Measurements from ENCODE around the gene TXNDC11. TPM values are rescaled to one million over a fixed set of nuclear protein-coding genes. Genes with fewer than 3 reads are reported as not detected.

The TXNDC11 gene
- total RNA-seq, 2 experiments from 2014 or later, result 27.3 to 28.3 TPM

DNA sequence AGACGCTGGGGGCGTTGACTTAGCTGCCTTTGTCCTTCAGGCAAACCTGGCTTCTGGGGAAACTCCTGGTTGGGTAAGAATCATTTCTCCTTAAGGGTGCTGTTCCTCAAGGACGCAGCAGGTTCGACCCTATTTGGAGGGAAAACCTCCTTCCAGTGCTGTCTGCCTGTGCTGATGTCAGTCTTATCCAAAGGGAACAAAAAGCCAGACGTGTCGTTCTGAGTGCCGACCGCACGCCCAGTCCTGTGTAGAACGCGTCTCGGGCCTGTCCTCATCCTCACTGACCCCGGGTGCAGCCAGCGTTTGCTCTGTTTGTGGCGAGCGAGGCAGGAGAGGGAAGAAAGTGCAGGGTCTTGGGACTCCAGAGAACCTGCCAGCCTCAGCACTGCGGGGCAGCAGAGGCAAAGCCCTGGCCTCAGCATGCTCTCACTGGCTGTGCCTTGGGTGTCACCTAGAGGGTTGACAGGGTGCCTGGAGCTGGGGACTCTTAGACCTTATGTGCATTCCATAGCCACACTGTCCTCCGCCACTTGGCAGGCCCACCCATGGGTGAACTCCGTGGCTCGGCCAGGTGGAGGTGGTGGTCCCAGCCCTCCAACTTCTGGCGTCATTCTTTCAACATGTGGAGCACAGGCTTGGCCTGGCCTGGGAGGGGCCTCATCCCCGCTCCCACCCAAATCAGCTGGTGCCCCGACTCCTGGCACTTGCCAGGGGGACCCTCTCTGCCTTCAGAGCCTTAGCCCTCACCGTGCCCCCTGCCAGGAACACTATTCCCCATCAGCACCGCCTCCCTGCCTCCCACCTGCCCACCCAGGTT lies 68.4 kb downstream of the TXNDC11 start:
- DNase-seq (no peak), ATAC-seq (no peak)
- CTCF ChIA-PET, result interaction anchor here (0.7 kb wide), 2 partner anchors 41 to 301 kb away, joined by 3 read pairs; no protein-coding TSS in a partner anchor
- peaks cover 19% of the 10 kb centered on the region for H3K36me3 Mint-ChIP-seq (ENCODE audit: low read depth)
- H3K27ac Mint-ChIP-seq, result peak overlapping the region; percentile 63
- no peak overlapping the region for H3K4me3 Mint-ChIP-seq
- intact Hi-C loops (cut with DNase I, micrococcal nuclease), result loop anchor here in 1 of 2 experiments (5.0 kb wide), 1 partner anchor 648 kb away; no protein-coding TSS in a partner anchor
- POLR2A ChIA-PET, result no interaction called here
- peaks cover 86% of the 10 kb centered on the region for H3K4me1 Mint-ChIP-seq
- no peaks in the 10 kb centered on the region for H3K9me3 Mint-ChIP-seq (ENCODE audit: low read depth)
- H3K27me3 Mint-ChIP-seq, result no peaks in the 10 kb centered on the region

DNA sequence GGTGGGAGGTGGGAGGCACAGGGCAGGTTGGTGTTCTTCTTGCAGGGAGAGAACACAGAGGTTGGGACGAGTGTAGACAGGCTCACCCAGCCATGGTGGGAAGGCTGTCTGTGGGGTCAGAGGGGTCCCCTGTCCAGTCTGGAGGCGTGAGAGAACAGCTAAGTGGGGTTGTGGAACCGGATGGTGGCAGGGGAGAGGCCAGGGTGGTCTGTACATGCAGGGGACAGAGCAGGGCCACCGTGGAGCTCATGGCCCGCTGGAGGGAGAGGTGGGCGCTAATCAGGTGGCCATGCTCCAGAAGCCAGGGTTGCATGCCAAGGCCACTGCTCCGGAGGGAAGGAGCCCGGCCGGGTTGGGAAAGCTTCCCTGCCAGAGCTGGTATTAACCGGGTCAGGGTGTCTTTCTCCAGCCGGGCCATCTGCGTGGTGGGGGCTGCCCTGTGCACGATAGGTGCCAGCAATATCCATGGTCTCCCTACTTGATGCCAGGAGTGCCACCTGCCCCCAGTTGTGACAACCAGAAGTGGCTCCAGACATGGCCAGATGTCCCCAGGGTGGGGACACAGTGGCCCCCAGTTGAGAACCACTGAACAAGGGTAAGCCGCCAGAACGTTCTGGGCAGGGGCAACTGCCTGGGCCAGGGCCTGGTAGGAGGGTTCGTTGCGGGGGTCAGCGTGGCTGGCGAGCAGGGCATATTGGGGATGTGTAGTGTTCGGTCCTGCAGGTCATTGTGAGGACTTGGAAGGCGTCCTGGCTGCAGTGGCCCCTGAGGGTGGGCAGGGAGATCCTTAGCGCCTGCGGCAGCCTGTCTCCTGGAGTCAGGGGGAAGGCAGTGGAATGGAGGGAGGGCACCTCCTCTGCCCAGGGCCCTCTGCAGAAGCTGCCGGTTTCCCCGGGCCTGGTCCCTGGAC lies 69.3 kb downstream of the TXNDC11 start:
- H3K4me1 Mint-ChIP-seq, result peaks cover 79% of the 10 kb centered on the region
- H3K27me3 Mint-ChIP-seq, result no peaks in the 10 kb centered on the region
- no peaks in the 10 kb centered on the region for H3K9me3 Mint-ChIP-seq (ENCODE audit: low read depth)
- CTCF ChIA-PET, result interaction anchor here (0.7 kb wide), 1 partner anchor 141 kb away, joined by 3 read pairs; no protein-coding TSS in a partner anchor
- no peak for DNase-seq
- intact Hi-C loops (cut with DNase I, micrococcal nuclease), result loop anchor here in 1 of 2 experiments (5.0 kb wide), 1 partner anchor 649 kb away; no protein-coding TSS in a partner anchor
- POLR2A ChIA-PET, result no interaction called here
- no peak for ATAC-seq
- H3K4me3 Mint-ChIP-seq, result no peak overlapping the region
- peaks cover 11% of the 10 kb centered on the region for H3K36me3 Mint-ChIP-seq (ENCODE audit: low read depth)
- H3K27ac Mint-ChIP-seq, result peak overlapping the region; percentile 83

DNA sequence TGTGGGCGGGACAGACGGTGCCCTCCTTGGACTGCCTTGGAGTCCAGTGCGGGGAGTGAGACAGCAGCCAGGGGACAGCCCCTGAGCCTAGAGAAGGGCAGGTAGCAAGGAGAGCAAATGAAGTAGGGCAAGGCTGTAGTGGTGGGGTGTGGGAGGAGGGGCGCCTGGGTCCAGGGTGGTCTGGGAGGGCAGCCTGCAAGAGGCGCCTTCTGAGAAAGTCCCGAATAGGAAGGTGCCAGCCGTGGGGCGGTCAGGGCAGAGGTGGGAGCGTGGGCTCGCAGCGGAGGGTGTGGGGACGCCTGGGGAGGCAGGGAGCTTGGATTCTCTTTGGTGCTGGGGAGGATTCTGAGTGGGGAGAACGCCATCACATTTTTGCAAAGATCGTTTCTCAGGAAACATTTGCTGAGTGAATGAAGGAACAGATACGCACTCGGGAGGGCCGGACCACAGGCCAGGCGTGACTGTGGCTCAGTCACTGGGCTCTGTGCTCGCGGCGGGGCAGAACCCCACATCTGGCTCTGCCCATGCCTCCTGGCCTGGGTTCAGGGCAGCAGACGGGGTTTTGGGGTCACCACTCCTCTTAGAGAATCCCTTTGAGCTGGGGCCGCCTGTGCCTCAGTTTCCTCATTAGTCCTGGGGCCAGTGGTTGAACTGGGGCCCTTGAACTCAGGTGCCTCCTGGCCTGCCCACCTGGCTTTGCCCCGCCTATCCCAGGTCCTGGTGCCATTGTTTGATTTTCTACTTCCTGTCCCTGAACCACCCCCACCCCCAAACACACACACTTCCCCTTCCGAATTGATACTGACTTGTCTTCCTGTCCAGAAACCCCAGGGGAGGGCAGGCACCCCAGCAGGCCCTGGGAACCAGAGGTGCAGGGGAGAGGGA lies 70.2 kb downstream of the TXNDC11 start:
- no peaks in the 10 kb centered on the region for H3K9me3 Mint-ChIP-seq (ENCODE audit: low read depth)
- ATAC-seq (no peak), DNase-seq (peak; percentile 48)
- CTCF ChIA-PET, result interaction anchor here (0.7 kb wide), 1 partner anchor 141 kb away, joined by 3 read pairs; no protein-coding TSS in a partner anchor
- intact Hi-C loops (cut with DNase I, micrococcal nuclease), result loop anchor here in 1 of 2 experiments (5.0 kb wide), 1 partner anchor 650 kb away; no protein-coding TSS in a partner anchor
- peak overlapping the region; percentile 83 for H3K27ac Mint-ChIP-seq
- no peaks in the 10 kb centered on the region for H3K27me3 Mint-ChIP-seq
- no peak overlapping the region for H3K4me3 Mint-ChIP-seq
- POLR2A ChIA-PET, result no interaction called here
- peaks cover 4% of the 10 kb centered on the region for H3K36me3 Mint-ChIP-seq (ENCODE audit: low read depth)
- H3K4me1 Mint-ChIP-seq, result peaks cover 73% of the 10 kb centered on the region

DNA sequence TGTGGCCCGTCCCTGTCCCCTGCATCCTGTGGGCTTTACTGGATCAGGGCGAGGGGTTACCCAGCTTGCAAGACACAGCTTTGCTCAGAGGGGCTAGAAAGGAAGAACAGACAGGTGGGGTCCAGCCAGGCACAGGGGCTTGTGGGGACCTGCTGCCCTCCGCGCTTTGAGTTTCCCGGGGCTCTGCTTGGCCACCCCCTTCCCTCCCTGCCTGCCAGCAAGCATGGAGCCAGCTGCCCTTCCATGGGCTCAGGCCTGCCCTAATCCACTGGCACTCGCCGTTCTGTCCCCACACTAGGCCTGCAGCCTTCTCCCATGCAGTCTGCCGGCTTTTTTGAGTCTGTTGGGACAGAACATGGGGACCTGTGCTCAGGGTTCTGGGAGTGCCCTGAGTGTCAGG lies 71.0 kb downstream of the TXNDC11 start:
- POLR2A ChIA-PET, result no interaction called here
- no peak for DNase-seq
- intact Hi-C loops (cut with DNase I, micrococcal nuclease), result loop anchor here in 1 of 2 experiments (5.0 kb wide), 1 partner anchor 651 kb away; no protein-coding TSS in a partner anchor
- Mint-ChIP-seq H3K4me3 (no peak overlapping the region), H3K36me3 (ENCODE audit: low read depth) (no peaks in the 10 kb centered on the region), H3K27ac (peak overlapping the region; percentile 83), H3K9me3 (ENCODE audit: low read depth) (no peaks in the 10 kb centered on the region), H3K27me3 (no peaks in the 10 kb centered on the region), H3K4me1 (peaks cover 69% of the 10 kb centered on the region)
- CTCF ChIA-PET, result no interaction called here
- ATAC-seq, result no peak

DNA sequence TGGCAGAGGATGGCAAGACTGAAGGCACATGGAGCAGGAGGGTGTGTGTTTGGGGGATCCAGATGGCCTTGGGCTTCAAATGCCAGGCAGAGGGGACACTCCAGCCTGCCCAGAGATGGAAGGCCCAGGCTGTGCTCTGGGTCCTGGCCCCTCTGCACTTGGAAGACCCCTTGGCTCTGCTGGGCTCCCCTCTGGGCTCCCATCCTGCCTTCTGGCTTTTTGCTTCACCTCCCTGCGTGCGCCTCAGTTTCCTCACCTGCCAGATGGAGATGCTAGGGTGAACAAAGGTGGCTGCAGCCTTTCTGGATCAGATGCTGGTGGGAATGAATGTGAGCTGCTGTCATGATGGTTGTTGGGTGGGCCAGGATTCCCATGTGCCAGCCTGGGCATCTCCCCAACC lies 71.4 kb downstream of the TXNDC11 start:
- peak overlapping the region; percentile 51 for H3K27ac Mint-ChIP-seq
- intact Hi-C loops (cut with DNase I, micrococcal nuclease), result loop anchor here in 1 of 2 experiments (5.0 kb wide), 1 partner anchor 651 kb away; no protein-coding TSS in a partner anchor
- H3K4me1 Mint-ChIP-seq, result peaks cover 69% of the 10 kb centered on the region
- H3K27me3 Mint-ChIP-seq, result no peaks in the 10 kb centered on the region
- no peak for ATAC-seq
- DNase-seq, result no peak
- H3K9me3 Mint-ChIP-seq (ENCODE audit: low read depth), result no peaks in the 10 kb centered on the region
- POLR2A ChIA-PET, result no interaction called here
- H3K4me3 Mint-ChIP-seq, result no peak overlapping the region
- H3K36me3 Mint-ChIP-seq (ENCODE audit: low read depth), result no peaks in the 10 kb centered on the region
- CTCF ChIA-PET, result no interaction called here

DNA sequence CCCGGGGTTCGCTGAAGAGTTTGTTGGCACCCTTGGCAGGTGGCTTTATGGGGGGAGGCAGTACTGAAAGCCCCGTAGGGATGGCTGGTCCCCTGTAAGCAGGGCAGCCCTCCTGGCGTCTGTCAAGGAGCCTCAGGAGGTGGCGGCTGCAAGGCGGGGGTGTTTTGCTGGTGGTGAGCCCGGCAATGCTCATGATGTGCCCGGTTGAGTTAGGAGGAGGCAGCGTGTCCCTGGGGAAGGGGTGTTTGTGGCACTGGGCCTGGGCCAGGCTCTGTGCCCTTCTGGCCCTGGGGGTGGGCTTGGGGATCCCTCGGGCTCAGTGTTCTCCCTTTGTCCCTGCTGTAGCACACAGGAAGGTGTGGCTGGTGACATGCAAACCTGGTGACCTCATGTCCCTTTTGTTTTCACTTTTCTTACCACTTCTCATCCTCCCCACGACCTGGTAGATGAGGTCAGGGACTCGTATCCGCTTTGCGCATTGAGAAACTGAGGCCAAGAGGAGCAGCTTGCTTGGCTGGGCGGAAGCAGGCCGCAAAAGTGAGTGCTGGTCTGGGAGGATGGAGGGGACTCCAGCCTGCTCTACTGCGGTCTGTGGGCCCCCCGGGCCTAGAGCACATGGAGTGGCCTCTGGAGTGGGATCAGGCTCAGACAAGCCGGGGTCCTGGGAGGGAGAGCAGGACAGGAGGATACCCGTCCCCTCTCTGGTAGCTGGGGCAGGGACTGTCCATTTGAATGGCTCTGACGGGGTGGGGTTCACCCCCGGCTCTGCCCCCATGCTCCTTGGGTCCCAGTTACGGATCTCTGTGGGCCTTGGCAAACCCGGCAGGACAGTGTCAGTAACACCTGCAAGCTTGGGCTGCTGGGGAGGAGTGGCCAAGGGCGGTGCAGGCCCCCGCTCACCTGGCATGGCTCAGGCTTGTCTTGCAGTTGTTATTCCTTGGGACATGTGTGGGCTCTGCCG lies 72.2 kb downstream of the TXNDC11 start:
- no peaks in the 10 kb centered on the region for H3K36me3 Mint-ChIP-seq (ENCODE audit: low read depth)
- ATAC-seq (peak; percentile 43), DNase-seq (peak; percentile 45)
- CTCF ChIA-PET, result interaction anchor here (1.4 kb wide), 1 partner anchor 19 kb away, joined by 3 read pairs; no protein-coding TSS in a partner anchor
- H3K27me3 Mint-ChIP-seq, result no peaks in the 10 kb centered on the region
- H3K4me3 Mint-ChIP-seq, result peak overlapping the region; percentile 72
- H3K27ac Mint-ChIP-seq, result peak overlapping the region; percentile 69
- intact Hi-C loops (cut with DNase I, micrococcal nuclease), result loop anchor here in 1 of 2 experiments (5.0 kb wide), 1 partner anchor 652 kb away; no protein-coding TSS in a partner anchor
- no peaks in the 10 kb centered on the region for H3K9me3 Mint-ChIP-seq (ENCODE audit: low read depth)
- POLR2A ChIA-PET, result no interaction called here
- peaks cover 70% of the 10 kb centered on the region for H3K4me1 Mint-ChIP-seq

DNA sequence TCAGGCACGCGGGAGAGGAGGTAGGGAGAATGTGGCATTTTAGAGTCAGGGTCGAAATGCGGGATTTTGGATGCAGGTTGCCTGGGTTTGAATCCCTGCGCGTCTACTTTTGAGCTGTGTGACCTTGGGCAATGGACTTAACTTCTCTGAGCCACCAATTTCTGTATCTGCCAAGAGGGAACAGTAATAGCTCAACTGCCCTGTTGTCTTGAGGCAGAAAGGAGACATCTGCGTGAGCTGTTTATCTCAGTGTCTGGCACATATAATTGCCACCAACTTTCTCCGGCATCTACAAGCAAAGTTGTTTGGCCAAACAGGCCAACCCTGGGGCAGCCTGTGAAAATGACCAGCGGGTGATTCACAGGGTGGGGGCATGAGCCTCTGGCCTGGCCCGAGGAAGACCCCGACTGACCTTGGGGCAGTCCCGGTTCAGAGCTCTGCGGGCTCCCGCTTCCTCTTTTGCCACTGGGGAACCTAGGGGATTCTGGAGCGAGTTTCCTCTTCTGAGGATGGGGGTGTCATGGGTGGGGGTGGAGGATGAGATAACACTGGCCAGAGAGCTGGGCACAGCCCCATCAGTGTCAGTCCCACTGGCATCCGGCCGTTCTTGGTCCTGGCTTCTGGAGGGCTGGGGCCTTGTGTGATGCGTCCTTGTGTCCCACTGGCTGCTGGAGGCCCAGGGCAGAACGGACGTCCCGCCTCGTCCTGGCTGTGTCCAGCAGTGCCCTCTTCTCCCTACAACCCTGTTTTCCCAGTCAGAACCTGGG lies 73.1 kb downstream of the TXNDC11 start:
- Mint-ChIP-seq H3K4me3 (peak overlapping the region; percentile 72), H3K27ac (peak overlapping the region; percentile 69), H3K36me3 (ENCODE audit: low read depth) (no peaks in the 10 kb centered on the region), H3K4me1 (peaks cover 73% of the 10 kb centered on the region), H3K27me3 (no peaks in the 10 kb centered on the region), H3K9me3 (ENCODE audit: low read depth) (no peaks in the 10 kb centered on the region)
- POLR2A ChIA-PET, result no interaction called here
- intact Hi-C loops (cut with DNase I, micrococcal nuclease), result loop anchor here in 1 of 2 experiments (2.0 to 5.0 kb wide), 4 partner anchors 87 to 727 kb away; partner anchors contain the start of genes DEXI and SNX29
- CTCF ChIA-PET, result interaction anchor here (0.6 to 1.6 kb wide), 7 partner anchors 10 to 412 kb away, joined by 3 to 9 read pairs (median 3); a partner anchor contains a TSS
- ATAC-seq (no peak), DNase-seq (no peak)

DNA sequence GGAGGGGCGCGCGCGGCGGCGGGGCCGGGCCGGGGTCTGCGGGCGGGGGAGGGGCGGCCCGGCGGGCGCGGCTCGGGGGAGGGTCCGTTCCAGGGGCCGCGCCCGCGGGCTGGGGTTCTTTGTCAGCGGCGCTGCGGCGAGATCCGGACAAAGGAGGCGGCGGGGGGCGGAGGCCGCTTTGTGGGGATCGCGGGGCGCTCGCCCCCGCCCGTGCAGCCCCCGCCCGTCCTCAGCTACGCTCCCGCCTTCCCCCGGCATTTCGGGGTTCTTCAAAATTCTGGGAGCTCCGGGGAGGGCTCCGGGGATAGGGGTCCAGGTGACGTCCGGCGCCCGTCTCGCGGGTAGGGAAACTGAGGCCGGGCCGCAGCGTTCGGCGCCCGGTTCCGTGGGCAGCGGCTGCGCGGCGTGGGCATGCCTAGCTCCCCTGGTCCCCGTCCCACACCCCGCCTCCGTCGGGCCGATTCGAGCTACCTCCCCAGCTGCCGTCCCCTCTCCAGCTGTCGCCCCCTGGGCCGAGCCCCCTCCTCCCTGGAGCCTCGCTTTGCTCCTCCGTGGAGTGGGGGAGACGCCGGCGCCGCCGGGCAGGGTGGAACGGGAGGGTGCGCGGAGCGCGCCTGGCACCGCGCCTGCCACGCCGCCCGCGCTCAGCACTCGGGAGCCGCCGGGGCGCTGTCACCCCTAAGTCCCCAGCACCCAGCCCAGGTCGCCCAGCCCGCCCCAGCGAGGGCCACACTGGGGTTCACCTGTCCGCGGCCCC lies 73.9 kb downstream of the TXNDC11 start:
- no peak overlapping the region for H3K27ac Mint-ChIP-seq
- POLR2A ChIA-PET, result no interaction called here
- intact Hi-C loops (cut with DNase I, micrococcal nuclease), result loop anchor here in 1 of 2 experiments (1.0 to 2.0 kb wide), 9 partner anchors 74 to 726 kb away; partner anchors contain the start of genes DEXI, RMI2, RSL1D1 and SNX29
- H3K9me3 Mint-ChIP-seq (ENCODE audit: low read depth), result no peaks in the 10 kb centered on the region
- CTCF ChIA-PET, result interaction anchor here (0.7 to 1.6 kb wide), 5 partner anchors 11 to 413 kb away, joined by 3 to 9 read pairs (median 4); no protein-coding TSS in a partner anchor
- ATAC-seq, result no peak
- H3K27me3 Mint-ChIP-seq, result no peaks in the 10 kb centered on the region
- H3K4me1 Mint-ChIP-seq, result peaks cover 74% of the 10 kb centered on the region
- DNase-seq, result peak; percentile 39
- H3K36me3 Mint-ChIP-seq (ENCODE audit: low read depth), result no peaks in the 10 kb centered on the region
- H3K4me3 Mint-ChIP-seq, result peak overlapping the region; percentile 72

Data from activated CD4-positive, alpha-beta T cell treated with anti-CD3 and anti-CD28 coated beads for 36 hours (primary cell).